Activated CD4-positive, alpha-beta T cell treated with anti-CD3 and anti-CD28 coated beads for 48 hours (primary cell): ENCODE results near the gene NELFA.
"Not testable (repeated sequence)": the region's sequence is repeated elsewhere in the genome, so short reads cannot be mapped to it uniquely, and the experiment has no call there.

Experiments
- DNase-seq: peaks from one replicate; pipeline ENCODE4 v3.0.0-alpha.2; 2020

Gene NELFA

GRCh38 chr4:1993718-1994516 lies 14.9 kb downstream of the NELFA start:
- not testable (repeated sequence) for DNase-seq

DNA sequence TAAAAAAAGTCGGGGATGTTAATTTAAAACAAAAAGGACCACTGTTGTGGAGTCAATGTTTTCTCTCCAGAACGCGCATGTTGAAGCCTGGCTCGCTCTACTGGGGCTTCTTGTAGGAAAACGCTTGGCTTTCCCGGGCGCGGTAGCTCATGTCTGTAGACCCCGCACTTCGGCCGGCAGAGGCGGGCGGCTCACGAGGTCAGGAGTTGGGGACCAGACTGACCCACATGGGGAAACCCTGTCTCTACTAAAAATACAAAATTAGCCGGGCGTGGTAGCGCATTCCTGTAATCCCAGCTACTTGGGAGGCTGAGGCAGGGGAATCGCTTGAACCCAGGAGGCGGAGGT lies 15.6 kb downstream of the NELFA start:
- DNase-seq: no peak

GRCh38 chr4:1992468-1993168 lies 16.2 kb downstream of the NELFA start:
- no peak for DNase-seq

GRCh38 chr4:1991596-1992434 lies 17.0 kb downstream of the NELFA start:
- DNase-seq: no peak

GRCh38 chr4:1991087-1991486 lies 17.7 kb downstream of the NELFA start:
- DNase-seq: no peak

GRCh38 chr4:1990676-1991075 lies 18.1 kb downstream of the NELFA start:
- no peak for DNase-seq

DNA sequence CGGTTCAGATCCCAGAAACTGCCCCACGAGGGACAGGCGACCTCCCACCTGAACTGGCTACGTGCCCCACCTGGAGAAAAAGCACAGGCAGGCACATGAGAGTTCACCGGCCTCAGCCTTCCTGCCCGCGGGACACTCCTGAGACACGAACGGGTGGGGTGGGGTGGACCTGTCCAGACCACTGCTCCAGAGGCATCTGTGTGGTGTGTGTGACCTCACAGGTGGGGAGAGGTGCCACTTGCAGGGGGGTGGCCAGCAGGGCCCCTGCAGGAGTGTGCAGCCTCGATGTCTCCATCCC lies 18.5 kb downstream of the NELFA start:
- no peak for DNase-seq

GRCh38 chr4:1989533-1990347 lies 19.0 kb downstream of the NELFA start:
- no peak for DNase-seq

- DNase-seq: no peak
Observed at GRCh38 chr4:1988327-1988724, 20.4 kb downstream of the NELFA start.

DNA sequence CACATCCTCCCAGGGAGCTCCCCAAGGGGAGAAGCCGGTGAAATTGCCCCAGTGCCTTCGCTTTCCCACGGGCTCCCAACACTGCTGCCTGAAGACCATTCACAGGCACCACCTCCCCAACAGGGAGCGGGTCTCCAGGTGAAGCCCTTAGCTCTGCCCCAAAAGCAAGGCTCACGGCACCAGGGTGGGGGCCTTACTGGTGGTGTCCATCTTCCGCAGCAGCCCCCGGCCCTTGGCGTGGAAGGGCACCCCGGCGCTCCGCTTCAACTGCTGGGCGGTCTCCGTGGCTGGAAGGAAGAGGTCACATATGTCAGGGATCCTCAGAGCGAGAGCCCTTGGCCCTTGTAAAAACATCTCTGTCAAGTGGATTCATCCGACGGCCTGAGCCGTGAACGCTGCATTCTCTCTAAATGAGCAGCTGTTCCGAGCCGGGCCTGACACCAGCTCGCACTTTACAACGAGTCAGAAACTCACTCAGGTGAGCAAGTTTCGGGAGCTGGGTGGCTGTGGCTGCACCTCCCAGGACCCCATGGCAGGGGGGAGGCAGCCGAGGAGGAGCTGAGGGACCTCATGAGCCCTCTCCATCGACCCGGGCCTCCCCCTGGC lies 20.9 kb downstream of the NELFA start:
- DNase-seq: no peak

GRCh38 chr4:1987296-1987695 lies 21.5 kb downstream of the NELFA start:
- DNase-seq: no peak

GRCh38 chr4:1986578-1987210 lies 22.1 kb downstream of the NELFA start:
- DNase-seq: no peak

DNA sequence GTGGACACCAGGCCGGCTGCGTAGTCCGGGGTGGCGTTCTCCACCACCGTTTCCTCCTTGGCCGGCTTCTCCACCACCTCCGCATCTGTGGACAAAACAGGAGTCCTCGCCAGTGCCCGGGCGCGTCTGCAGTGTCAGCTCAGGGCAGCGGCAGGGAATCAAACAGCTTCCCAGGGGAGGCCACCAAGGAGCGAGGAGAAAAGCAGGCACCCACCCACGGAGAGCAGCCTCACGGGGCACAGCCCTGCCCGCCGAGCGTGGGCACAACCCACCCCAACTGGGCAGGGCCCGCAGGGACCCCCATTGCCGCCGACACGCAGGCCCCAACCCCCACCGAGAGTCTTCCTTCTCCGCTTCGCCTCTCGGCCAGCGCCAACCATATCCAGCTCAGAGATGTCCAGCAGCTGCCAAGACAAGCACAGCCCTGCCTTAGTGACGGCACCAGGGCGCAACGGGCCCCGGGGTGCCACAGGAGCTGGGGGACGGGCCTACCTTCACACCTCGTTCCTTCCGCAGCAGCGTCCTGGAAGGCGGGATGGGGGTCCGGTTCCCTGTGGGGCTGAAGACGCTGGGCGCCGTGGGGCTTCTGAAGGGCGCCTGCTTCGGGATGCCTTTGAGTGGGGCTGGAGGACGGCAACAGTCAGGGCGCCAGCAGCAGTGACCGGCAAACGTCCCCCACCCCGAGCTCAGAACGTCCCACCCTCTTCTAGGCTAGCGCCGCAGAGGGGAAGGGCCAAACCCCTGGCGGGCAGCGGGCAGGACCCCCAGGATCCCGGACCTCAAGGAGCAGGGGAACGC lies 22.8 kb downstream of the NELFA start:
- DNase-seq: no peak

- DNase-seq: no peak
Observed at GRCh38 chr4:1985294-1985693, 23.5 kb downstream of the NELFA start.

- DNase-seq: no peak
Observed at GRCh38 chr4:1984406-1985191, 24.2 kb downstream of the NELFA start.

GRCh38 chr4:1983846-1984405 lies 24.8 kb downstream of the NELFA start:
- DNase-seq: no peak

DNA sequence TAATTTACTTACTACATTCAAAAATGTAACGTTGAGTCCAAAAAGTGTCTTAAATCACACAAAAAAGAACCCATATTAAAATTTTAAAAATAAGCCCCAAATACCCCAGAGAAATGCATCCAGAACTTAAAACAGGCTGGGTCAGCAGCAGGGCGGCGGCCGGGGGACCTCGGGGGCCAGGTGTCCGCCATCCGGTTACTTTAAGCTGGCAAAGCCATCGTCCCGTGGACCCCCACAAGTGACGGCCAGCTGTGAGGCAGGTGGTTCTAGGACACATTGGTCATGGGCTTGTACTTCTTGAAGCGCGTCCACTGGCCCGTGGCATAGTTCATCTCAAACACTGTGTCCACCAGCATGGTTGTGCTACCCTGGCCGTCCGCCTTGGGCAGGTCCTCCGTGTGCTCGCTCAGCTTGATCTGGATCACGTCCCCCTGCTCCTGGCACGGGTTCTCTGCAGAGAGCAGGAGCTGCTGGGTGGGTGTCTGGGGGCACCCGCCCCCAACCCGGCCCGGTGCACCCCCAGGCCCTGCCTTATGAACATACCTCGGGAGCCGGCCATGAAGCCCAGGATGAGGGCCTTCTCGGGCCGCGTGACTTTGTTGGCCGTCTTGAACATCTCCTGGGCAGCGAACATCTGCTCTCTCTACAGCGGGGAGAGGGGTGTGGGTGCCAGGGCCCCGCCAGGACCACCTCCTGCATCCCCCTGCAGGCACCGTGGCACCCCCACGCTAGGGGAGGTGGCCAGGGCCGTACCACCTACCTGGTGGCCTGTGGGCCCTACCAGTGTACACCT lies 25.5 kb downstream of the NELFA start:
- no peak for DNase-seq

DNA sequence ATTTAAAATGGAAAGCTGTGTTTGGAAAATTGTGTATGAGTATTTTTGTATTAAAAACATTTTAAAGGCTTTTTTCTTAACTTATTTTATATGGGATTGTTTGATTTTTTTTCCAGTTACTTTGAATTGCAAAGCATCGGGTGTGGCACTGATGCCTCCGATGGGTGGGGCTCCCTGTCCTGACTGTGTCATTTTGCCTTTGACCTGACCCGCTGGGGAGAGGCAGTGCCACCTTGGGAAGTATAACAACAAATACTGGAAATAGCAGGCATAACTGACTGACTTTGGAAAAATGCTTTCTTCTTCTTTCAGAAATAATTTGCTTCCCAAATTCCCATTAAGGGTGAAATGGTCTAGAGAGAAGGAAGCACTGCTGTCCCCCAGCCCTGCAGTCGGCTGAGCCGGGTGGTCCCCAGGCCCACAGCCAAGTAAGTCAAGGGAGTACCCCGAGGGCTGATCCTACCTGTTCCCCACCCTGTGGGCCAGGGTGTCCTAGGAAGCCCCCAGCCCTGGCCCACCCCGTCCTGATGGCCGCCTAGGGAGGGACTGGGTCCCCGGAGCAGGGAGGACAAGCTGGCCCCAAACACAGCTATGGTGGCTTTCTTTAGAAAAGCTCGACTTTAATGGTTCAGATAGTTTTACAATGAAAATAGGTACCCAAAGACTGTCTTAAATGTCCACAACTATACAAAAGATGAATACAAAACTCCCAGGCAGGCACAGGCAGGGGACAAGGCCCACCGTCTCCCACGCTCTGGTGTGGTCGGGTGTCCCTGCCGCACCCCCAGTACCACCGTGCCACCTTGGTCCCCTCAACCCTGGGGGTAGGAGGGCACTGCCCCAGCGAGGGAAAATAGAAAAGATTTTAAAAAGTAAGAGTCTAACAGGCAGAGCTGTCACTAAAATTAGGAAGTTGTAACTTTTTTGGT lies 26.4 kb downstream of the NELFA start:
- no peak for DNase-seq
